Stomach (tissue), 4 donors: ENCODE results near the gene GLRA3.

Experiments
- CTCF ChIP-seq, 7 experiments: fragments of 450-650 bp in 4 of 7; fragments of 200-600 bp in 3 of 7; sonication (generic) in 3 of 7; IDR thresholded peaks; one replicate each; pipeline ENCODE4 v1.5.1; 2016 to 2019; ENCODE audit warnings: antibody characterized with exemption in 7 of 7, control low read depth in 2 of 7, mild to moderate bottlenecking in 1 of 7
- EP300 ChIP-seq: sonication (generic); formaldehyde crosslinking; IDR thresholded peaks from one replicate; pipeline ENCODE4 v1.6.1; 2017; ENCODE audit warnings: antibody characterized with exemption
- POLR2A ChIP-seq, 4 donors: fragments of 450-650 bp; IDR thresholded peaks; one replicate each; pipeline ENCODE4 v1.6.1; 2016; ENCODE audit warnings: antibody characterized with exemption in 4 of 4, control low read depth in 2 of 4, mild to moderate bottlenecking in 1 of 4, moderate library complexity in 1 of 4
- POLR2AphosphoS5 ChIP-seq, 3 donors: sonication (generic); formaldehyde crosslinking; IDR thresholded peaks; one replicate each; pipeline ENCODE4 v1.6.1; 2016; ENCODE audit warnings: antibody characterized with exemption in 3 of 3

- TF ChIP-seq CTCF (IDR thresholded peaks at IDR 0.05) (no peak), POLR2A (IDR thresholded peaks at IDR 0.05) (no peak), POLR2AphosphoS5 (IDR thresholded peaks at IDR 0.05) (no peak), EP300 (no peak)
Measured at GRCh38 chr4:174707051-174707676, 121.9 kb downstream of the GLRA3 start.
